HepG2 (cell line): Measurements from ENCODE around the gene H3-3A. TPM values are rescaled to one million over a fixed set of nuclear protein-coding genes. Genes with fewer than 3 reads are reported as not detected.

ENCODE experiments used
- CHD4 ChIP-seq: fragments of 200-600 bp; sonication (generic); IDR thresholded peaks from 2 replicates; pipeline ENCODE4 v1.7.0; 2017; ENCODE audit warnings: mild to moderate bottlenecking, low read length, borderline replicate concordance
- HNF4A ChIP-seq: sonication (generic); formaldehyde crosslinking; IDR thresholded peaks from 2 replicates; pipeline ENCODE4 v1.4.0; 2020; ENCODE audit warnings: missing genetic modification reagents
- NFKB2 ChIP-seq: sonication (generic); formaldehyde crosslinking; IDR thresholded peaks from 2 replicates; pipeline ENCODE4 v1.4.0; 2020; ENCODE audit warnings: missing genetic modification reagents, borderline replicate concordance
- PAWR ChIP-seq: sonication (generic); formaldehyde crosslinking; IDR thresholded peaks from 2 replicates; pipeline ENCODE4 v1.4.0; 2020; ENCODE audit warnings: missing genetic modification reagents, mild to moderate bottlenecking, borderline replicate concordance
- SAP130 ChIP-seq: IDR thresholded peaks from 2 replicates; pipeline ENCODE4 v1.6.1; 2016; ENCODE audit warnings: low read depth
- SATB2 ChIP-seq: sonication (generic); formaldehyde crosslinking; IDR thresholded peaks from 2 replicates; pipeline ENCODE4 v1.5.0; 2020; ENCODE audit warnings: missing genetic modification reagents
- SIN3B ChIP-seq: fragments of 150-350 bp; IDR thresholded peaks from 2 replicates; pipeline ENCODE4 v1.6.1; 2014; ENCODE audit warnings: low read length
- SMARCC2 ChIP-seq: fragments of 450-650 bp; IDR thresholded peaks from 2 replicates; pipeline ENCODE4 v1.6.1; 2017; ENCODE audit warnings: antibody characterized with exemption, mild to moderate bottlenecking
- ZNF296 ChIP-seq: sonication (generic); formaldehyde crosslinking; conservative IDR thresholded peaks from 2 replicates; pipeline ENCODE4 v1.5.0; 2020; ENCODE audit warnings: mild to moderate bottlenecking, missing genetic modification reagents
- ZSCAN21 ChIP-seq: sonication (generic); formaldehyde crosslinking; IDR thresholded peaks from 2 replicates; pipeline ENCODE4 v1.8.0; 2022; ENCODE audit warnings: mild to moderate bottlenecking, missing genetic modification reagents, moderate library complexity, borderline replicate concordance
- polyA plus RNA-seq, 8 experiments: library from polyadenylated mRNA; depleted of rRNA in 3 of 8; stranded (reverse) in 7 of 8; unstranded in 1 of 8; fragments of >200 nt; fragmentation: Illumina TruSeq in 4 of 8; extraction: Trizol in 4 of 8; gene quantifications; 2 replicates each; pipeline versions ENCODE4 v1.2.1 to v1.2.3, GENCODE V29; 2011 to 2016; ENCODE audit warnings: low read depth in 4 of 8, missing spikeins in 1 of 8, mixed read lengths in 1 of 8; ENCODE audit not compliant: insufficient read depth in 1 of 8
- total RNA-seq, 5 experiments: library from RNA; depleted of rRNA; stranded (reverse); fragments of >200 nt; fragmentation: Illumina TruSeq; extraction: Trizol; gene quantifications; 2 replicates each; pipeline ENCODE4 v1.2.3, GENCODE V29; 2016; ENCODE audit warnings: low read depth in 1 of 5
- TF ChIP-seq, protein P1 (sequence below): sonication (generic); formaldehyde crosslinking; IDR thresholded peaks from 2 replicates; pipeline ENCODE4 v1.4.0; 2020; ENCODE audit warnings: missing genetic modification reagents; ENCODE audit errors: not compliant biosample characterization
- TF ChIP-seq, protein P2 (sequence below): fragments of 450-650 bp; IDR thresholded peaks from 2 replicates; pipeline ENCODE4 v1.6.1; 2017; ENCODE audit warnings: mild to moderate bottlenecking
- TF ChIP-seq, protein P3 (sequence below): sonication (generic); formaldehyde crosslinking; conservative IDR thresholded peaks from 2 replicates; pipeline ENCODE4 v1.4.0; 2020; ENCODE audit warnings: missing genetic modification reagents
- TF ChIP-seq, protein P4 (sequence below): sonication (generic); formaldehyde crosslinking; IDR thresholded peaks from 2 replicates; pipeline ENCODE4 v1.4.0; 2020; ENCODE audit warnings: mild to moderate bottlenecking, missing genetic modification reagents
- TF ChIP-seq, protein P5 (sequence below): IDR thresholded peaks from 2 replicates; pipeline ENCODE4 v1.6.1; 2016; ENCODE audit warnings: low read depth

H3-3A gene
- total and polyA plus RNA-seq, 2 of the 13 experiments (the other 11 are each of a cell fraction or from before 2014, with no cell fraction given), result 221 to 320 TPM

DNA sequence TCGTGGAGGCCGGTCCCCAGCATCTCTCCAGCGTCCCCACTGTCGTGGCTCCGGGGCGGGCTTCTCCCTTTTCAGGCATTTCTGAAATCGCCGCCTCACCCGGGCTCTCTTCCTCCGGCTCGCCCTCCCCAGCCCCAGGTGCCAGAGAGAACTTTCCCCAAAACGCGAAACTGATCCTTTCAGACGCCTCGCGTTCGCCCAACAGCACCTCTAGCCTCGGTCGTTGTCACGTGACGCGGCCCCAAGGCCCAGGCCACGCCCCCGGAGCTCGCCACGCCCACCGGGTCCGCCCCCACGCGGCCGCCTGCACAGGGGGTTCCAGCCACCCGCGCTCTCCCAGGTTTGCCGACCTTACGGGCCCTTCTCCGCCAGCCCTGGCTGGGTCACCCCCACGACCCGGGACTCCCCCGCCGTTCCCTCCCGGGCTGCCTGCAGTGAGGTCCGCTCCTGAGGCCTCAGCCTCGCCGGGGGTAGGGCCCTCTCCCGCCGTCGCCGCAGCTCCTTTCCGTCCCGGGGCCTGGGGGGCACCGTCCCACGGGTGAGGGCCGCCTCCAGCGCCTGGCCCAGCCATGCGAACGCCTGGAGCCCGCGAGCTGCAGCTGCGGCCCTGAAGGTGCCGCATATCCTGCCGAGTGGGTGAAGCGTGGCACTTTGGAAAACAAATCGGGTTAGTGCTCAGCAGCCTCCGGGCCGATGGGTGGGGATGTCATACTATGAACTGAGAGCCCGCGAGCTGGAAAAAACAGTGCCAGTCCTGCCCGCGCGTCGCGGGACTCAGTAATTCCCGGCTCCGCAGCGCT, 21.0 kb downstream of the H3-3A start (continued):
- TF ChIP-seq, protein P1, sequence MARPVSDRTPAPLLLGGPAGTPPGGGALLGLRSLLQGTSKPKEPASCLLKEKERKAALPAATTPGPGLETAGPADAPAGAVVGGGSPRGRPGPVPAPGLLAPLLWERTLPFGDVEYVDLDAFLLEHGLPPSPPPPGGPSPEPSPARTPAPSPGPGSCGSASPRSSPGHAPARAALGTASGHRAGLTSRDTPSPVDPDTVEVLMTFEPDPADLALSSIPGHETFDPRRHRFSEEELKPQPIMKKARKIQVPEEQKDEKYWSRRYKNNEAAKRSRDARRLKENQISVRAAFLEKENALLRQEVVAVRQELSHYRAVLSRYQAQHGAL, result no peak
- TF ChIP-seq, protein P2, sequence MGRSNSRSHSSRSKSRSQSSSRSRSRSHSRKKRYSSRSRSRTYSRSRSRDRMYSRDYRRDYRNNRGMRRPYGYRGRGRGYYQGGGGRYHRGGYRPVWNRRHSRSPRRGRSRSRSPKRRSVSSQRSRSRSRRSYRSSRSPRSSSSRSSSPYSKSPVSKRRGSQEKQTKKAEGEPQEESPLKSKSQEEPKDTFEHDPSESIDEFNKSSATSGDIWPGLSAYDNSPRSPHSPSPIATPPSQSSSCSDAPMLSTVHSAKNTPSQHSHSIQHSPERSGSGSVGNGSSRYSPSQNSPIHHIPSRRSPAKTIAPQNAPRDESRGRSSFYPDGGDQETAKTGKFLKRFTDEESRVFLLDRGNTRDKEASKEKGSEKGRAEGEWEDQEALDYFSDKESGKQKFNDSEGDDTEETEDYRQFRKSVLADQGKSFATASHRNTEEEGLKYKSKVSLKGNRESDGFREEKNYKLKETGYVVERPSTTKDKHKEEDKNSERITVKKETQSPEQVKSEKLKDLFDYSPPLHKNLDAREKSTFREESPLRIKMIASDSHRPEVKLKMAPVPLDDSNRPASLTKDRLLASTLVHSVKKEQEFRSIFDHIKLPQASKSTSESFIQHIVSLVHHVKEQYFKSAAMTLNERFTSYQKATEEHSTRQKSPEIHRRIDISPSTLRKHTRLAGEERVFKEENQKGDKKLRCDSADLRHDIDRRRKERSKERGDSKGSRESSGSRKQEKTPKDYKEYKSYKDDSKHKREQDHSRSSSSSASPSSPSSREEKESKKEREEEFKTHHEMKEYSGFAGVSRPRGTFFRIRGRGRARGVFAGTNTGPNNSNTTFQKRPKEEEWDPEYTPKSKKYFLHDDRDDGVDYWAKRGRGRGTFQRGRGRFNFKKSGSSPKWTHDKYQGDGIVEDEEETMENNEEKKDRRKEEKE, result no peak
- TF ChIP-seq SIN3B (no peak), NFKB2 (peak; percentile 34; the same call in 1 of the 2 replicates), HNF4A (CRISPR knock-in tag) (no peak), SATB2 (CRISPR knock-in tag) (no peak), PAWR (CRISPR knock-in tag) (no peak), SAP130 (CRISPR knock-in tag) (peak; percentile 69), ZSCAN21 (peak; percentile 66; the same call in 1 of the 2 replicates), SMARCC2 (no peak), ZNF296 (CRISPR knock-in tag) (no peak), CHD4 (peak; percentile 24; the same call in 1 of the 2 replicates)
- TF ChIP-seq, protein P3, sequence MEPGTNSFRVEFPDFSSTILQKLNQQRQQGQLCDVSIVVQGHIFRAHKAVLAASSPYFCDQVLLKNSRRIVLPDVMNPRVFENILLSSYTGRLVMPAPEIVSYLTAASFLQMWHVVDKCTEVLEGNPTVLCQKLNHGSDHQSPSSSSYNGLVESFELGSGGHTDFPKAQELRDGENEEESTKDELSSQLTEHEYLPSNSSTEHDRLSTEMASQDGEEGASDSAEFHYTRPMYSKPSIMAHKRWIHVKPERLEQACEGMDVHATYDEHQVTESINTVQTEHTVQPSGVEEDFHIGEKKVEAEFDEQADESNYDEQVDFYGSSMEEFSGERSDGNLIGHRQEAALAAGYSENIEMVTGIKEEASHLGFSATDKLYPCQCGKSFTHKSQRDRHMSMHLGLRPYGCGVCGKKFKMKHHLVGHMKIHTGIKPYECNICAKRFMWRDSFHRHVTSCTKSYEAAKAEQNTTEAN (CRISPR knock-in tag), result no peak; the same call in 1 of the 2 replicates
- TF ChIP-seq, protein P4, sequence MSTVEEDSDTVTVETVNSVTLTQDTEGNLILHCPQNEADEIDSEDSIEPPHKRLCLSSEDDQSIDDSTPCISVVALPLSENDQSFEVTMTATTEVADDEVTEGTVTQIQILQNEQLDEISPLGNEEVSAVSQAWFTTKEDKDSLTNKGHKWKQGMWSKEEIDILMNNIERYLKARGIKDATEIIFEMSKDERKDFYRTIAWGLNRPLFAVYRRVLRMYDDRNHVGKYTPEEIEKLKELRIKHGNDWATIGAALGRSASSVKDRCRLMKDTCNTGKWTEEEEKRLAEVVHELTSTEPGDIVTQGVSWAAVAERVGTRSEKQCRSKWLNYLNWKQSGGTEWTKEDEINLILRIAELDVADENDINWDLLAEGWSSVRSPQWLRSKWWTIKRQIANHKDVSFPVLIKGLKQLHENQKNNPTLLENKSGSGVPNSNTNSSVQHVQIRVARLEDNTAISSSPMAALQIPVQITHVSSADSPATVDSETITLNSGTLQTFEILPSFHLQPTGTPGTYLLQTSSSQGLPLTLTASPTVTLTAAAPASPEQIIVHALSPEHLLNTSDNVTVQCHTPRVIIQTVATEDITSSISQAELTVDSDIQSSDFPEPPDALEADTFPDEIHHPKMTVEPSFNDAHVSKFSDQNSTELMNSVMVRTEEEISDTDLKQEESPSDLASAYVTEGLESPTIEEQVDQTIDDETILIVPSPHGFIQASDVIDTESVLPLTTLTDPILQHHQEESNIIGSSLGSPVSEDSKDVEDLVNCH (CRISPR knock-in tag), result no peak
- TF ChIP-seq, protein P5, sequence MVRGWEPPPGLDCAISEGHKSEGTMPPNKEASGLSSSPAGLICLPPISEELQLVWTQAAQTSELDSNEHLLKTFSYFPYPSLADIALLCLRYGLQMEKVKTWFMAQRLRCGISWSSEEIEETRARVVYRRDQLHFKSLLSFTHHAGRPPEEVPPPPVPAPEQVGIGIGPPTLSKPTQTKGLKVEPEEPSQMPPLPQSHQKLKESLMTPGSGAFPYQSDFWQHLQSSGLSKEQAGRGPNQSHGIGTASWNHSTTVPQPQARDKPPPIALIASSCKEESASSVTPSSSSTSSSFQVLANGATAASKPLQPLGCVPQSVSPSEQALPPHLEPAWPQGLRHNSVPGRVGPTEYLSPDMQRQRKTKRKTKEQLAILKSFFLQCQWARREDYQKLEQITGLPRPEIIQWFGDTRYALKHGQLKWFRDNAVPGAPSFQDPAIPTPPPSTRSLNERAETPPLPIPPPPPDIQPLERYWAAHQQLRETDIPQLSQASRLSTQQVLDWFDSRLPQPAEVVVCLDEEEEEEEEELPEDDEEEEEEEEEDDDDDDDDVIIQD (CRISPR knock-in tag), result no peak
